Panc1 (cell line): ENCODE results near the gene CORO1C.

Source experiments
- POLR2AphosphoS5 ChIP-seq: IDR thresholded peaks from 2 replicates; pipeline ENCODE4 v1.6.1; 2012; ENCODE audit warnings: mild to moderate bottlenecking, low read depth, low read length, moderate library complexity
- REST ChIP-seq, 2 experiments: IDR thresholded peaks; 2 replicates each; pipeline ENCODE4 v1.6.1; 2011 to 2012; ENCODE audit warnings: low read depth in 2 of 2, control low read depth in 1 of 2, low read length in 1 of 2, mild to moderate bottlenecking in 1 of 2, moderate library complexity in 1 of 2; ENCODE audit not compliant: insufficient read depth in 1 of 2

GRCh38 chr12:108724890-108725151 lies 6.5 kb downstream of the CORO1C start:
- no peak for TF ChIP-seq POLR2AphosphoS5
- TF ChIP-seq REST (IDR thresholded peaks at IDR 0.05; ENCODE audit: insufficient read depth in 1 of 2, low read depth in 2 of 2, low read length in 1 of 2): no peak
